Astrocyte of the spinal cord (primary cell): ENCODE results near the gene ONECUT3.

ENCODE experiments used
- DNase-seq: peaks from one replicate; pipeline ENCODE4 v3.0.0; 2011; ENCODE audit warnings: low read depth, low spot score
- H3K4me3 ChIP-seq: 2 replicates; pipeline ENCODE4 v1.5.1; 2011; ENCODE audit warnings: low read depth, mild to moderate bottlenecking, low read length, moderate library complexity
- CTCF ChIP-seq: IDR thresholded peaks from 2 replicates; pipeline ENCODE4 v1.5.1; 2012; ENCODE audit warnings: low read depth, mild to moderate bottlenecking, low read length, inconsistent platforms
- in situ Hi-C: cut with HindIII; loops from 2 replicates; pipeline ENCODE4 v1.10.0; 2017; ENCODE audit warnings: low sequenced_read_pairs

Gene ONECUT3

GRCh38 chr19:1811942-1812425 lies 58.7 kb downstream of the ONECUT3 start, which contains the start of gene ATP8B3:
Gene ATP8B3 (minus strand): TSS chr19:1812276. CDS start chr19:1811736, 540 bp downstream.
- no peak for DNase-seq
- TF ChIP-seq CTCF, result no peak
- peak within 1 kb of the TSS; percentile 57 for H3K4me3 ChIP-seq
- in situ Hi-C loops, result no loop called here

GRCh38 chr19:1812426-1813191 lies 59.3 kb downstream of the ONECUT3 start:
- peak; percentile 95 for DNase-seq
- H3K4me3 ChIP-seq, result peak overlapping the region; percentile 57
- TF ChIP-seq CTCF, result peak; percentile 77
- in situ Hi-C loops, result no loop called here

GRCh38 chr19:1813192-1814182 lies 60.2 kb downstream of the ONECUT3 start:
- TF ChIP-seq CTCF, result no peak
- peak overlapping the region; percentile 57 for H3K4me3 ChIP-seq
- in situ Hi-C loops, result no loop called here
- no peak for DNase-seq

- DNase-seq, result no peak
- no peak overlapping the region for H3K4me3 ChIP-seq
- no peak for TF ChIP-seq CTCF
- in situ Hi-C loops, result no loop called here
Measured at GRCh38 chr19:1814391-1814790, 61.1 kb downstream of the ONECUT3 start.

GRCh38 chr19:1814833-1815604 lies 61.7 kb downstream of the ONECUT3 start:
- no peak for DNase-seq
- in situ Hi-C loops, result no loop called here
- H3K4me3 ChIP-seq, result no peak overlapping the region
- no peak for TF ChIP-seq CTCF
